Activated CD8-positive, alpha-beta T cell treated with anti-CD3 and anti-CD28 coated beads for 36 hours (primary cell): ENCODE data around the gene PTH1R. TPM values are rescaled to one million over a fixed set of nuclear protein-coding genes. Genes with fewer than 3 reads are reported as not detected.

ENCODE experiments used
- ATAC-seq: fragments of 200-7000 bp; cut with Tn5 transposase; one replicate; pipeline ENCODE4 v1.10.0; 2021; ENCODE audit warnings: mild to moderate bottlenecking, moderate library complexity
- CTCF ChIA-PET: fragments of 350-600 bp; sonication (Branson Sonifier 250); formaldehyde crosslinking; loops from one replicate; lab custom pipeline; 2021; ENCODE audit warnings: antibody characterized with exemption; lab: Charles Lee
- POLR2A ChIA-PET: fragments of 350-600 bp; sonication (Branson Sonifier 250); formaldehyde crosslinking; loops from one replicate; lab custom pipeline; 2021; ENCODE audit warnings: antibody characterized with exemption; lab: Charles Lee
- DNase-seq: peaks from one replicate; pipeline ENCODE4 v3.0.0-alpha.2; 2020
- H3K27ac Mint-ChIP-seq: one replicate; pipeline ENCODE4 v1.8.0; 2021; ENCODE audit warnings: mild to moderate bottlenecking, mixed read lengths
- H3K27me3 Mint-ChIP-seq: one replicate; pipeline ENCODE4 v1.8.0; 2021; ENCODE audit warnings: mixed read lengths
- H3K36me3 Mint-ChIP-seq: one replicate; pipeline ENCODE4 v1.8.0; 2021; ENCODE audit warnings: low read depth, mixed read lengths
- H3K4me1 Mint-ChIP-seq: one replicate; pipeline ENCODE4 v1.8.0; 2021; ENCODE audit warnings: low read depth, mixed read lengths
- H3K4me3 Mint-ChIP-seq: one replicate; pipeline ENCODE4 v1.8.0; 2021; ENCODE audit warnings: mild to moderate bottlenecking, moderate library complexity, mixed read lengths
- H3K9me3 Mint-ChIP-seq: one replicate; pipeline ENCODE4 v1.8.0; 2021; ENCODE audit warnings: mixed read lengths
- intact Hi-C: fragments of 100-400 bp; cut with micrococcal nuclease; formaldehyde crosslinking; loops from one replicate; pipeline ENCODE4 v1.10.0; 2022
- total RNA-seq, 2 experiments: library from RNA; stranded (reverse); gene quantifications; one replicate each; pipeline ENCODE4 v1.2.3, GENCODE V29; 2021
- TF ChIP-seq, protein P1 (sequence below): fragments of 200-600 bp; IDR thresholded peaks from one replicate; pipeline ENCODE4 v1.8.0; 2022; ENCODE audit warnings: antibody characterized with exemption, mild to moderate bottlenecking

PTH1R gene
- total RNA-seq, 2 experiments from 2014 or later, result not detected

DNA sequence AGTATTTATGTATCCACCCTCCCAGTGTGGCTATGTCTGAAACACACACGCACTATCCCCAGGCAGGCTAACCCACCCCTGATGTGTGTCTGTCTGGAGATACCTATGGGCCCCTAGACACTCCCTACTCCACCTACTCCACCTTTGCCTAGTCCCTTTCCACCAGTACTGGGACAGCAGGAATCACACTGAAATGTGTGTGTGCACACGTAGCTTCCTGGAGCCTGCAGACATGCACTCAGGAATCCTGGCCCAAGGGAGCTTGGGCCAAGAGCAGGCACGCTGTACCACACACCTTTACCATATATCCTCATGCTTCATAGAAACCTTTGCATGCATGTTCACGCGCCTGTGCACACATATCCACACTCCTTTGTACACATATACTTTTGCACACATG, 6.9 kb upstream of the PTH1R start:
- CTCF ChIA-PET, result interaction anchor here (1.0 to 2.3 kb wide), 5 partner anchors 9 to 88 kb away, joined by 3 to 6 read pairs (median 4); no protein-coding TSS in a partner anchor
- TF ChIP-seq, protein P1, sequence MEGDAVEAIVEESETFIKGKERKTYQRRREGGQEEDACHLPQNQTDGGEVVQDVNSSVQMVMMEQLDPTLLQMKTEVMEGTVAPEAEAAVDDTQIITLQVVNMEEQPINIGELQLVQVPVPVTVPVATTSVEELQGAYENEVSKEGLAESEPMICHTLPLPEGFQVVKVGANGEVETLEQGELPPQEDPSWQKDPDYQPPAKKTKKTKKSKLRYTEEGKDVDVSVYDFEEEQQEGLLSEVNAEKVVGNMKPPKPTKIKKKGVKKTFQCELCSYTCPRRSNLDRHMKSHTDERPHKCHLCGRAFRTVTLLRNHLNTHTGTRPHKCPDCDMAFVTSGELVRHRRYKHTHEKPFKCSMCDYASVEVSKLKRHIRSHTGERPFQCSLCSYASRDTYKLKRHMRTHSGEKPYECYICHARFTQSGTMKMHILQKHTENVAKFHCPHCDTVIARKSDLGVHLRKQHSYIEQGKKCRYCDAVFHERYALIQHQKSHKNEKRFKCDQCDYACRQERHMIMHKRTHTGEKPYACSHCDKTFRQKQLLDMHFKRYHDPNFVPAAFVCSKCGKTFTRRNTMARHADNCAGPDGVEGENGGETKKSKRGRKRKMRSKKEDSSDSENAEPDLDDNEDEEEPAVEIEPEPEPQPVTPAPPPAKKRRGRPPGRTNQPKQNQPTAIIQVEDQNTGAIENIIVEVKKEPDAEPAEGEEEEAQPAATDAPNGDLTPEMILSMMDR, result no peak
- intact Hi-C loops, result no loop called here
- Mint-ChIP-seq H3K36me3 (no peaks in the 10 kb centered on the region), H3K4me3 (no peak overlapping the region), H3K27me3 (peaks cover 3% of the 10 kb centered on the region), H3K27ac (no peak overlapping the region), H3K4me1 (peaks cover 16% of the 10 kb centered on the region), H3K9me3 (no peaks in the 10 kb centered on the region)
- POLR2A ChIA-PET, result interaction anchor here (0.8 kb wide), 1 partner anchor 68 kb away, joined by 3 read pairs; no protein-coding TSS in a partner anchor
- ATAC-seq (no peak), DNase-seq (no peak)

DNA sequence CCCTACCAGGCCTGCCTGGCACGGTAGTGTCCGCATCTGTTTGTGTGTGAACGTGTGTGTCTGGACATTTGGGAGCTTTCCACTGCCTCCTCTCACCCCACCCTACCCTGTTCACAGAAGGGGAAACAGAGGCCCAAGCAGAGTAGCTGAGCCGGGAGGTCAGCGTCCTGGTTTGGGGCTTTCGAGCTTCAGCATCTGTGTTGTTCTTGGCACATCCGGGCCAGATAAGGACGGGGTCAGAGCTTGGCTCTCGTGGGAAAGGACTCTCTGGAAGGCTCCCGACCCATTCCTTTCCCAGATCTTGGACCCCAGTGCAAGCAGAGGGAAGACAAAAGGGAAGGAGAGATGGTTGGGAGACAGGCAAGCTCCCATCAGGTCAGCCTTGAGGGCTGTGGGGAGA, 6.3 kb upstream of the PTH1R start:
- Mint-ChIP-seq H3K9me3 (no peaks in the 10 kb centered on the region), H3K4me1 (peaks cover 16% of the 10 kb centered on the region), H3K27ac (no peak overlapping the region), H3K27me3 (peaks cover 3% of the 10 kb centered on the region), H3K4me3 (no peak overlapping the region), H3K36me3 (no peaks in the 10 kb centered on the region)
- intact Hi-C loops, result no loop called here
- no peak for DNase-seq
- CTCF ChIA-PET, result interaction anchor here (0.7 to 2.3 kb wide), 7 partner anchors 9 to 127 kb away, joined by 3 to 6 read pairs (median 4); no protein-coding TSS in a partner anchor
- no peak for ATAC-seq
- TF ChIP-seq, protein P1, result no peak
- POLR2A ChIA-PET, result interaction anchor here (0.7 kb wide), 1 partner anchor 19 kb away, joined by 3 read pairs; no protein-coding TSS in a partner anchor

DNA sequence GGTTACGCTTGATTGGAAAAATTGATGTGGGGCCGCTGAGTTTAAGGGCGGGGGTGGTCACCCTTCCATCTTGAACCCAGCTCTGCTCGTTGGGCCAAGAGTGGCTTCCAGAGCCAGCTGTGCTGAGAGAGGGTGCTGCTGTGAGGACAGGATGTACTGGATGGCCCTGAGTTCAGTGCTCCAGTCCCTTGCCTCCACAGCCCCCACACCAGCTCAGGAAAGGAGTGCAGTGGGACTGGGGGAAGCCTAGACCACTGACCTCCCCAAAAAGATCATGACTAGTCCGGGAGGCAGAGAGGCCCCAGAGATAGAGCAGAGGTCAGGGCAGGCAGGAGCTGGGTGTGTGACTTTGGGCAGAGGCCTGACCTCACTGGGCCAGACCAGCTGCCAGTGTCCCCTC, 4.0 kb upstream of the PTH1R start:
- CTCF ChIA-PET, result interaction anchor here (0.8 to 2.8 kb wide), 6 partner anchors 10 to 38 kb away, joined by 3 to 13 read pairs (median 3); partner anchors contain the start of gene MYL3
- intact Hi-C loops, result no loop called here
- H3K4me3 Mint-ChIP-seq, result no peak overlapping the region

DNA sequence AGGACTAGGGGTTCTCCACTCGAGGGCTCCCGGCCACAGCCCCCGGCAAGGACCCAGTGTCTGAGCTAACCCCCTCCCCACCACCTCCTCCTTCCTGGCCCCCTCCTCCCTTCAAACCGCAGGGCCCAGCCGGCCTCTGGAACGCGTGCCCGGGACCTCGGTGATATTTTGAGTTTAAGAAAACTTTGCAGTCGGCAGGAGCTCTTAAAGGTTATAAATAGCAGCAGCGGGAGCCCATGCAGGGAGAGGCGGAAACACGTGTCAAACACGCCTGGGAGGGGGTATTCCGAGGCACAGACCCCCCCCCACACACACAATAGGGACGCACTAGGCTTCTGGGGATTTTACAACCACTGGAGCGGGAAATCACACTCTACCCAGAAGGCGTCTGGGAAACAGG, 3.1 kb upstream of the PTH1R start:
- ChIA-PET CTCF (interaction anchor here (1.0 to 2.8 kb wide), 2 partner anchors 20 to 35 kb away, joined by 3 to 13 read pairs; no protein-coding TSS in a partner anchor), POLR2A (interaction anchor here (2.4 kb wide), 1 partner anchor 34 kb away, joined by 6 read pairs; no protein-coding TSS in a partner anchor)
- Mint-ChIP-seq H3K4me3 (no peak overlapping the region), H3K27me3 (peaks cover 6% of the 10 kb centered on the region), H3K27ac (no peak overlapping the region), H3K4me1 (peaks cover 16% of the 10 kb centered on the region), H3K36me3 (no peaks in the 10 kb centered on the region), H3K9me3 (no peaks in the 10 kb centered on the region)
- no peak for ATAC-seq
- TF ChIP-seq, protein P1, result no peak
- peak; percentile 14 for DNase-seq
- intact Hi-C loops, result no loop called here

More for the DNA sequence above, 4.0 kb upstream of the PTH1R start:
- Mint-ChIP-seq H3K4me1 (peaks cover 16% of the 10 kb centered on the region), H3K27me3 (peaks cover 3% of the 10 kb centered on the region), H3K27ac (no peak overlapping the region), H3K36me3 (no peaks in the 10 kb centered on the region), H3K9me3 (no peaks in the 10 kb centered on the region)
- POLR2A ChIA-PET, result interaction anchor here (2.4 kb wide), 1 partner anchor 35 kb away, joined by 6 read pairs; no protein-coding TSS in a partner anchor
- ATAC-seq (peak; percentile 11), DNase-seq (no peak)
- TF ChIP-seq, protein P1, result no peak

DNA sequence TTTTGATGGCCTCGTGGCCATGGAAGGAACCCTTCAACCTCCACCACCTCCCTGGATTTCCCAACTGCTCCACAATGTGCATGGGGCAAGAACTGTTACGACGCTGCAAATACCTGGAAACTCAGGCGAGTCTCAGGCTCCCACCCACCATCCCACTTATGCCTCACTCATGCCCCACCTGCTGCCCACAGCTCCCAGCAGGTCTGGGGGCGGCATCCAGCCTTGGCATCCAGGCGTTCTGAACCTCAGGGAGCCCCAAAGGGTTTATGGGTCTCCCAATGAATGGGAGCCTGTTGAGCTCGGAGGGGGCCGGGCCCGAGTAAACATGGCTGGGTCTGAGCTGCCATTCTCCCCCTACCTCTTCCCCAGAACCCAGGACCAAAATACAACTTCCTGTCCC, 2.0 kb upstream of the PTH1R start:
- TF ChIP-seq, protein P1, result no peak
- ATAC-seq (no peak), DNase-seq (no peak)
- Mint-ChIP-seq H3K9me3 (no peaks in the 10 kb centered on the region), H3K27ac (no peak overlapping the region), H3K36me3 (no peaks in the 10 kb centered on the region), H3K4me3 (no peak overlapping the region), H3K4me1 (peaks cover 16% of the 10 kb centered on the region), H3K27me3 (peaks cover 13% of the 10 kb centered on the region)
- ChIA-PET CTCF (interaction anchor here (1.0 to 2.8 kb wide), 2 partner anchors 19 to 34 kb away, joined by 3 to 13 read pairs; no protein-coding TSS in a partner anchor), POLR2A (interaction anchor here (2.4 kb wide), 1 partner anchor 33 kb away, joined by 6 read pairs; no protein-coding TSS in a partner anchor)
- intact Hi-C loops, result no loop called here
